ENCODE data around the gene AFF3. TPM values are rescaled to one million over a fixed set of nuclear protein-coding genes. Genes with fewer than 3 reads are reported as not detected.

Gene AFF3
- total RNA-seq, 6 experiments from 2014 or later: 0.80 to 8.2 (median 6.8) TPM

GRCh38 chr2:99864561-99865553 is 277.5 kb downstream of the AFF3 start:
- Mint-ChIP-seq H3K36me3 (ENCODE audit: low read depth) (peaks cover 8% of the 10 kb centered on the region), H3K27ac (peak overlapping the region; percentile 9; the same call in 1 of the 2 replicates), H3K4me3 (no peak overlapping the region), H3K27me3 (ENCODE audit: insufficient read depth) (peaks cover 2% of the 10 kb centered on the region), H3K9me3 (no peaks in the 10 kb centered on the region), H3K4me1 (ENCODE audit: low read depth) (peaks cover 83% of the 10 kb centered on the region)
- TF ChIP-seq, protein P1, sequence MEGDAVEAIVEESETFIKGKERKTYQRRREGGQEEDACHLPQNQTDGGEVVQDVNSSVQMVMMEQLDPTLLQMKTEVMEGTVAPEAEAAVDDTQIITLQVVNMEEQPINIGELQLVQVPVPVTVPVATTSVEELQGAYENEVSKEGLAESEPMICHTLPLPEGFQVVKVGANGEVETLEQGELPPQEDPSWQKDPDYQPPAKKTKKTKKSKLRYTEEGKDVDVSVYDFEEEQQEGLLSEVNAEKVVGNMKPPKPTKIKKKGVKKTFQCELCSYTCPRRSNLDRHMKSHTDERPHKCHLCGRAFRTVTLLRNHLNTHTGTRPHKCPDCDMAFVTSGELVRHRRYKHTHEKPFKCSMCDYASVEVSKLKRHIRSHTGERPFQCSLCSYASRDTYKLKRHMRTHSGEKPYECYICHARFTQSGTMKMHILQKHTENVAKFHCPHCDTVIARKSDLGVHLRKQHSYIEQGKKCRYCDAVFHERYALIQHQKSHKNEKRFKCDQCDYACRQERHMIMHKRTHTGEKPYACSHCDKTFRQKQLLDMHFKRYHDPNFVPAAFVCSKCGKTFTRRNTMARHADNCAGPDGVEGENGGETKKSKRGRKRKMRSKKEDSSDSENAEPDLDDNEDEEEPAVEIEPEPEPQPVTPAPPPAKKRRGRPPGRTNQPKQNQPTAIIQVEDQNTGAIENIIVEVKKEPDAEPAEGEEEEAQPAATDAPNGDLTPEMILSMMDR (IDR thresholded peaks at IDR 0.05): no peak
- no peak for DNase-seq

GRCh38 chr2:99863903-99864270 is 278.5 kb downstream of the AFF3 start:
- Mint-ChIP-seq H3K4me3 (no peak overlapping the region), H3K36me3 (ENCODE audit: low read depth) (peaks cover 8% of the 10 kb centered on the region), H3K27me3 (ENCODE audit: insufficient read depth) (peaks cover 2% of the 10 kb centered on the region), H3K9me3 (no peaks in the 10 kb centered on the region), H3K27ac (no peak overlapping the region), H3K4me1 (ENCODE audit: low read depth) (peaks cover 87% of the 10 kb centered on the region)
- TF ChIP-seq, protein P1 (IDR thresholded peaks at IDR 0.05): no peak
- no peak for DNase-seq

DNA sequence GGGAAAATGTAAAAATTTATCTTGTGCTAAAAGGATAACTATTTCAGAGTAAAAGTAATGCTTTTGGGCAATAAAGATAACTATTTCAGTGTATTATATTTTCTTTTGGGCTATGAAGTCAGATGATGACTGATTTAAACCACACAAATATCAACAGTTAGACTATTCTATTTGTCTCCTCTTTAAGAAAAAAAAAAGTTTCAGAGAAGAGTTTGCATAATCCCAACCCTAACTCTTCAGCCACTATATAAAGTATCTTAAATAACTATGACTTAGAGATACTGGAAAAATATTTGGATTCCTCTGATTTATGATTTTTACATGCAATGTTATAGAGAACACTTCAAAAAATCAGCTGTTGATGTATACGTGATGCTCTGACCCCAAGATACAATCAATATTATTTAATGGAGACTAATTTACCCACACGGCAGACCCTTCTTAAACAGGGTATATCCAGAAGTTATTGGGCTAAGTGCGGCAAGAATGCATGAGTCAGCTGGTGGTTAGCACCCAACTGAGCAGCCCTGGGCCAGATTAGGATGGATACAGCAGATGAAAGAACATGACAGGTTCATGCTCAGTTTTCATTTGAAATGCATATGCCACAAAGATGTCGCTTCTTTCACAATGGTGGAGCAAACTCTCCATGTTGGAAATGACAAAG is 279.0 kb downstream of the AFF3 start:
- Mint-ChIP-seq H3K4me1 (ENCODE audit: low read depth) (peaks cover 85% of the 10 kb centered on the region), H3K36me3 (ENCODE audit: low read depth) (peaks cover 8% of the 10 kb centered on the region), H3K9me3 (no peaks in the 10 kb centered on the region), H3K4me3 (no peak overlapping the region), H3K27me3 (ENCODE audit: insufficient read depth) (peaks cover 2% of the 10 kb centered on the region), H3K27ac (no peak overlapping the region)
- TF ChIP-seq, protein P1 (IDR thresholded peaks at IDR 0.05): no peak
- DNase-seq: no peak

DNA sequence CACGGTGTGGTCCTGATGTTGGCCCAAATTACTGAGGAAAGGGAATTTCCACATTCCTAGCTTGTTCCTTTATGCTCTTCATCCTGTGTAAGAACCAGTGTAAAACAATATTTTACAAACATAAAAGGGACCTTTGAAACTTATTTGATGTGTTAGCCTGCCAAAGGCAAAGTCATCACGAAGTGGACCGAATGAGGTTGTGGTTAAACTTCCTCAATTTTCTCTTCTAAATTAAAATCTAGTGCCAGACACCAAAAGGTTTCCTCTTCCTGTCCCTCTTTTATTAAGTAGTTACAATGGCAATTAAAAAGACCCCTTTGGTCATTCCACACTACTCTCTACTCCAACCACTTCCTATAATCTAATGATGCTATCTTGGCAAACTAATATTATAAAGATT is 279.8 kb downstream of the AFF3 start:
- TF ChIP-seq, protein P1 (IDR thresholded peaks at IDR 0.05): no peak

DNA sequence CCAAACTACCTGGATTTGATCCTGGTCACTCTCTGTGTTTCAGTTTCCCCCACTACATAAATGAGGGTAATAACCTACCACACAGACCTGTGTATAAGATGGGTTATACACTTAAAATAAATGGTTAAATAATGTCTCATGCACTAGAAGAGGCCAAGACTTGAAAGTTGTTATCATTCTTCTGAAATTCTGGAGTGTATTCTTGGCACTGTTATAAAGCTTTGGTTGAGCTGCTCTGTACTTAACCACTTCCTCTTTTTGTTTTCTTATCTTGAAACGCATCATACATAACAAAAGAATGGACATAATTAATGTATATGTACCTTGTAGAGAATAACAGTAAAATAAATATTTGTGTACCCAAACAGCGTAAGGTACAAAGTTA is 281.0 kb downstream of the AFF3 start:
- no peak for DNase-seq
- TF ChIP-seq, protein P1 (IDR thresholded peaks at IDR 0.05): no peak
- H3K27me3 Mint-ChIP-seq (ENCODE audit: insufficient read depth): no peaks in the 10 kb centered on the region; the same call in none of the 2 replicates
- H3K36me3 Mint-ChIP-seq (ENCODE audit: low read depth): no peaks in the 10 kb centered on the region
- H3K4me3 Mint-ChIP-seq: no peak overlapping the region
- no peaks in the 10 kb centered on the region for H3K9me3 Mint-ChIP-seq
- H3K4me1 Mint-ChIP-seq (ENCODE audit: low read depth): peaks cover 67% of the 10 kb centered on the region
- H3K27ac Mint-ChIP-seq: no peak overlapping the region

More for the DNA sequence above, 279.8 kb downstream of the AFF3 start:
- H3K36me3 Mint-ChIP-seq (ENCODE audit: low read depth): peaks cover 2% of the 10 kb centered on the region
- H3K27ac Mint-ChIP-seq: no peak overlapping the region
- no peaks in the 10 kb centered on the region; the same call in none of the 2 replicates for H3K27me3 Mint-ChIP-seq (ENCODE audit: insufficient read depth)
- H3K9me3 Mint-ChIP-seq: no peaks in the 10 kb centered on the region
- no peak for DNase-seq
- no peak overlapping the region for H3K4me3 Mint-ChIP-seq
- peaks cover 77% of the 10 kb centered on the region for H3K4me1 Mint-ChIP-seq (ENCODE audit: low read depth)

Data from HFFc6 (cell line).